Left ventricle myocardium inferior (tissue), 1 donor: ENCODE measurements around the gene SPG7. TPM values are rescaled to one million over a fixed set of nuclear protein-coding genes. Genes with fewer than 3 reads are reported as not detected.
A peak's percentile ranks its signal among the peaks of the same experiment; 100 is the strongest.

Experiments used
- DNase-seq: peaks from one replicate; pipeline ENCODE4 v3.0.0-alpha.2; 2020
- H3K27ac ChIP-seq: fragments of 200-600 bp; replicated peaks from 2 replicates; pipeline ENCODE4 v1.8.0; 2021
- H3K27me3 ChIP-seq: fragments of 200-600 bp; 2 replicates; pipeline ENCODE4 v1.8.0; 2021; ENCODE audit warnings: low read depth
- H3K36me3 ChIP-seq: fragments of 200-600 bp; 2 replicates; pipeline ENCODE4 v1.8.0; 2021
- H3K4me1 ChIP-seq: fragments of 200-600 bp; 2 replicates; pipeline ENCODE4 v1.8.0; 2021
- H3K4me3 ChIP-seq: fragments of 200-600 bp; 2 replicates; pipeline ENCODE4 v1.8.0; 2021; ENCODE audit warnings: mild to moderate bottlenecking, moderate library complexity
- H3K9me3 ChIP-seq: fragments of 200-600 bp; replicated peaks from 2 replicates; pipeline ENCODE4 v1.8.0; 2021
- intact Hi-C: fragments of 100-400 bp; cut with micrococcal nuclease; formaldehyde crosslinking; loops from one replicate; pipeline ENCODE4 v1.11.0; 2022
- total RNA-seq: library from RNA; stranded (reverse); fragmentation: NEBNext Ultra II Directional; extraction: Animal tissue kit (Norgen Biotek cat#: 25700); gene quantifications from one replicate; pipeline ENCODE4 v1.2.1, GENCODE V29; 2021
- TF ChIP-seq, protein P1 (sequence below): fragments of 200-600 bp; IDR thresholded peaks from 2 replicates; pipeline ENCODE4 v1.8.0; 2021; ENCODE audit warnings: antibody characterized with exemption, mild to moderate bottlenecking, borderline replicate concordance
- donor health status: DM: no; HTN: yes; CAD: no; lungs with severe emphysema.

SPG7 gene
- total RNA-seq, 1 donor from 2014 or later: 104 TPM

DNA sequence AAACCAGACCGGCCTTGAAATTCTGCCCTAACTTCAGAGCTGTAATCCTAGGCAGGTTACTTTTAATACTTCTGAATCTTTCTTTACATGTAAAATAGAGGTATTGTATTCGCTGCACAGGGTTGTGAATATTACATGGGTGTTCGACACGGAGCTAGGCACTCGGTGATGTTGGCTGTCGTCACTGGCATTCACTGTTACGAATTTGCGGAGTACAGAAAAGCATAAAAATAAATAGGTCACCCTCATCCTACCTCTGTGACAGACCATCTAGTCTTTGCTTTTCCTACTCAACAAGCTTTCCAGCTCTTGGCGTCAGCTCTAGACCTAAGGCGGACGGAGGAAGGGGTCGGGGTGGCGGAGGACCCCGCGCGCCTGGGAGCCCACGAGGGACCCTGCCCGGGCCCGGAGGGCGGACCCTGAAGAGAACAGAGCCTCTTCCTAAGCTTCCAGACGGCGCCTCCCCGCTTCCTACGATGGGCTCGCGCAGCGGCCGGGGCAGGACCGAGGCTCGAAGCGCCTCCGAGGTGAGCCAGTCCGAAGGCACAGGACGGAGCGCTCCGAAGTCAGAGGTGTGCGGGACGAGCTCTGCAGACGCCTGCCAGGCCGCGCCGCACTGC is 879 bp upstream of the SPG7 start:
- TF ChIP-seq, protein P1, sequence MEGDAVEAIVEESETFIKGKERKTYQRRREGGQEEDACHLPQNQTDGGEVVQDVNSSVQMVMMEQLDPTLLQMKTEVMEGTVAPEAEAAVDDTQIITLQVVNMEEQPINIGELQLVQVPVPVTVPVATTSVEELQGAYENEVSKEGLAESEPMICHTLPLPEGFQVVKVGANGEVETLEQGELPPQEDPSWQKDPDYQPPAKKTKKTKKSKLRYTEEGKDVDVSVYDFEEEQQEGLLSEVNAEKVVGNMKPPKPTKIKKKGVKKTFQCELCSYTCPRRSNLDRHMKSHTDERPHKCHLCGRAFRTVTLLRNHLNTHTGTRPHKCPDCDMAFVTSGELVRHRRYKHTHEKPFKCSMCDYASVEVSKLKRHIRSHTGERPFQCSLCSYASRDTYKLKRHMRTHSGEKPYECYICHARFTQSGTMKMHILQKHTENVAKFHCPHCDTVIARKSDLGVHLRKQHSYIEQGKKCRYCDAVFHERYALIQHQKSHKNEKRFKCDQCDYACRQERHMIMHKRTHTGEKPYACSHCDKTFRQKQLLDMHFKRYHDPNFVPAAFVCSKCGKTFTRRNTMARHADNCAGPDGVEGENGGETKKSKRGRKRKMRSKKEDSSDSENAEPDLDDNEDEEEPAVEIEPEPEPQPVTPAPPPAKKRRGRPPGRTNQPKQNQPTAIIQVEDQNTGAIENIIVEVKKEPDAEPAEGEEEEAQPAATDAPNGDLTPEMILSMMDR: no peak
- Histone ChIP-seq H3K4me1 (peaks cover 61% of the 10 kb centered on the region), H3K27ac (peak overlapping the region; percentile 94), H3K27me3 (no peaks in the 10 kb centered on the region), H3K36me3 (peaks cover 20% of the 10 kb centered on the region), H3K9me3 (no peaks in the 10 kb centered on the region), H3K4me3 (peak overlapping the region; percentile 98)
- no peak for DNase-seq
- intact Hi-C loops: no loop called here

DNA sequence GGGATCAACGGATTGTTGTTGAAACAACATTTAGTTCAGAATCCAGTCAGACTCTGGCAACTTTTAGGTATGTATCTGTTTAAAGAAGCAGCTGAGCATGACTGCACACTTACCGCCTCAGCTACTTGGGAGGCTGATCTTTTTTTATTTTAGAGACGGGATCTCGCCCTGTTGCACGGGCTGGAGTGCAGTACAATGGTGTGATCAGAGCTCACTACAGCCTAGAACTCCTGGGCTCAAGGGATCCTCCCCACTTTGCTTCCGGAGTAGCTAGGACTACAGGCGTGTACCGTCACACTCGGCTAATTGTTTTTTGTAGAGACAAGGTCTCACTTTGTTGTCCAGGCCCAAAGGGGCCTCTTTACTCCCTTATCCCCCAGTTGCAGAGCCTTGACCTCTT is 2.3 kb downstream of the SPG7 start:
- Histone ChIP-seq H3K27ac (no peak overlapping the region), H3K4me1 (peaks cover 45% of the 10 kb centered on the region), H3K36me3 (peaks cover 50% of the 10 kb centered on the region), H3K4me3 (no peak overlapping the region), H3K27me3 (no peaks in the 10 kb centered on the region), H3K9me3 (no peaks in the 10 kb centered on the region)
- TF ChIP-seq, protein P1: no peak
- intact Hi-C loops: no loop called here
- no peak for DNase-seq

- intact Hi-C loops: no loop called here
- peaks cover 59% of the 10 kb centered on the region for H3K36me3 ChIP-seq
- no peak for DNase-seq
These were observed 3.2 kb downstream of the SPG7 start for GRCh38 chr16:89511374-89511773.

DNA sequence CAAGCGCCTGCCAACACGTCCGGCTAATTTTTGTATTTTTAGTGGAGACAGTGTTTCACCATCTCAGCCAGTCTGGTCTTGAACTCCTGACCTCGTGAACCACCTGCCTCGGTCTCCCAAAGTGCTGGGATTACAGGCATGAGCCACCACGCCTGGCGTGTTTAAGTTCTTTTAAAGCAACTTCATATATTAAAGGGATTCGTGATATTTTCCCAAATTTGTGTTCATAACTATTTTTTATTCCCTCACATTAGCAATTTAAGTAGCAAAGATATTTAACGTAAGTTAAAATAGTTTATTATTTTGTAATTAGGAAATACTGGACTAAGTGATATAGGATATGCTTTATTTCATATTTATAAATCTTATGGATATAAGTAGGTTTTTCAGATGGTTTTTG is 4.2 kb downstream of the SPG7 start:
- H3K4me1 ChIP-seq: peaks cover 26% of the 10 kb centered on the region
- no peak for DNase-seq
- intact Hi-C loops: no loop called here

More at GRCh38 chr16:89511374-89511773, 3.2 kb downstream of the SPG7 start:
- H3K4me3 ChIP-seq: no peak overlapping the region
- peaks cover 37% of the 10 kb centered on the region for H3K4me1 ChIP-seq
- H3K27ac ChIP-seq: no peak overlapping the region
- TF ChIP-seq, protein P1: no peak
- no peaks in the 10 kb centered on the region for H3K27me3 ChIP-seq
- no peaks in the 10 kb centered on the region for H3K9me3 ChIP-seq

GRCh38 chr16:89517128-89517527 is 8.9 kb downstream of the SPG7 start:
- H3K9me3 ChIP-seq: no peaks in the 10 kb centered on the region
- no peak for DNase-seq
- H3K4me1 ChIP-seq: no peaks in the 10 kb centered on the region
- H3K36me3 ChIP-seq: peaks cover 97% of the 10 kb centered on the region
- intact Hi-C loops: no loop called here
- no peak overlapping the region for H3K4me3 ChIP-seq
- H3K27ac ChIP-seq: no peak overlapping the region
- TF ChIP-seq, protein P1: no peak
- no peaks in the 10 kb centered on the region for H3K27me3 ChIP-seq

More for the DNA sequence above, 4.2 kb downstream of the SPG7 start:
- TF ChIP-seq, protein P1: no peak
- Histone ChIP-seq H3K9me3 (no peaks in the 10 kb centered on the region), H3K36me3 (peaks cover 68% of the 10 kb centered on the region), H3K27ac (no peak overlapping the region), H3K4me3 (no peak overlapping the region), H3K27me3 (no peaks in the 10 kb centered on the region)
